Vagina (tissue), 2 donors: ENCODE results near the gene SCAMP3.

Experiments used
- CTCF ChIP-seq, 3 experiments: fragments of 450-650 bp in 2 of 3; fragments of 200-600 bp in 1 of 3; sonication (generic) in 1 of 3; IDR thresholded peaks; one replicate each; pipeline ENCODE4 v1.5.1; 2017 to 2019; ENCODE audit warnings: antibody characterized with exemption in 3 of 3, mild to moderate bottlenecking in 2 of 3, moderate library complexity in 2 of 3
- POLR2A ChIP-seq, 2 donors: fragments of 450-650 bp; IDR thresholded peaks; one replicate each; pipeline ENCODE4 v1.6.1; 2017; ENCODE audit warnings: antibody characterized with exemption in 2 of 2, mild to moderate bottlenecking in 2 of 2, moderate library complexity in 2 of 2
- POLR2AphosphoS5 ChIP-seq, 2 donors: sonication (generic); formaldehyde crosslinking; IDR thresholded peaks; one replicate each; pipeline ENCODE4 v1.9.0; 2017; ENCODE audit warnings: antibody characterized with exemption in 2 of 2, mild to moderate bottlenecking in 2 of 2, low read depth in 1 of 2; ENCODE audit not compliant: insufficient read depth in 1 of 2

- TF ChIP-seq CTCF (IDR thresholded peaks at IDR 0.05) (no peak), POLR2A (IDR thresholded peaks at IDR 0.05) (no peak), POLR2AphosphoS5 (IDR thresholded peaks at IDR 0.05; ENCODE audit: insufficient read depth in 1 of 2, low read depth in 1 of 2) (no peak)
Observed at GRCh38 chr1:155294520-155295182, 32.5 kb upstream of the SCAMP3 start.
